K562 (cell line): ENCODE results near the gene NAA40. TPM values are rescaled to one million over a fixed set of nuclear protein-coding genes. Genes with fewer than 3 reads are reported as not detected.

Source experiments
- ATAC-seq: fragments of 200-7000 bp; cut with Tn5 transposase; 3 replicates; pipeline ENCODE4 v1.9.1; 2020; ENCODE audit warnings: moderate library complexity
- BruUV-seq: library from RNA; stranded (reverse); fragments of 400-500 nt; replicated peaks from 2 replicates; lab custom pipeline; 2021; lab: Mats Ljungman, UMichigan
- CTCF ChIA-PET: fragments of 300-600 bp; formaldehyde crosslinking; extraction: SDS; loops from one replicate; lab custom pipeline; 2021; ENCODE audit warnings: low intra/inter-chr PET ratio; lab: Yijun Ruan, JAX
- POLR2A ChIA-PET: fragments of 300-600, 350-650 bp; sonication (Branson Sonifier 250); formaldehyde crosslinking; extraction: SDS; loops from one replicate; lab custom pipeline; 2021; ENCODE audit warnings: antibody characterized with exemption, inconsistent platforms; lab: Yijun Ruan, JAX
- DNase-seq, 4 experiments: peaks; one replicate each; pipeline versions ENCODE4 v3.0.0 to v3.0.0-alpha.2; 2011 to 2018; ENCODE audit warnings: low spot score in 3 of 4, mixed read lengths in 3 of 4; ENCODE audit errors: extremely low read depth in 1 of 4
- FAIRE-seq: peaks from 2 replicates; lab custom pipeline; 2011; peaks lifted over from hg19 to GRCh38; lab: Jason Lieb, UNC
- H2AFZ ChIP-seq: 2 replicates; pipeline ENCODE4 v1.6.0; 2011; ENCODE audit warnings: low read depth, low read length, control low read depth, inconsistent platforms
- H3K27ac ChIP-seq: fragments of 200-600 bp; 3 replicates; pipeline ENCODE4 v1.8.0; 2011; ENCODE audit warnings: low read depth, mild to moderate bottlenecking, control low read depth, inconsistent platforms, low read length, moderate library complexity, mixed read lengths; ENCODE audit errors: extremely low read depth
- H3K27me3 ChIP-seq, 2 experiments: fragments of 300-600 bp in 1 of 2; 2 replicates in 1 of 2; 3 replicates in 1 of 2; pipeline versions ENCODE4 v1.6.0 to v1.8.0; 2011; ENCODE audit warnings: inconsistent platforms in 2 of 2, low read length in 2 of 2, mild to moderate bottlenecking in 1 of 2, mixed read lengths in 1 of 2, moderate library complexity in 1 of 2; ENCODE audit not compliant: control insufficient read depth in 2 of 2, insufficient read depth in 2 of 2
- H3K36me3 ChIP-seq: fragments of 300-600 bp; 3 replicates; pipeline ENCODE4 v1.8.0; 2011; ENCODE audit warnings: mild to moderate bottlenecking, low read length, inconsistent platforms; ENCODE audit not compliant: control insufficient read depth, insufficient read depth
- H3K4me1 ChIP-seq, 2 experiments: fragments of 200-600 bp in 1 of 2; replicated peaks in 1 of 2; 2 replicates in 1 of 2; 3 replicates in 1 of 2; pipeline versions ENCODE4 v1.5.1 to v1.8.0; 2011; ENCODE audit warnings: inconsistent platforms in 2 of 2, low read length in 2 of 2, mild to moderate bottlenecking in 1 of 2, mixed read lengths in 1 of 2, moderate library complexity in 1 of 2; ENCODE audit not compliant: control insufficient read depth in 2 of 2, insufficient read depth in 2 of 2
- H3K4me2 ChIP-seq: 2 replicates; pipeline ENCODE4 v1.6.1; 2011; ENCODE audit warnings: low read length, control low read depth, inconsistent platforms, mixed read lengths; ENCODE audit not compliant: insufficient read depth
- H3K4me3 ChIP-seq: fragments of 200-600 bp; sonication (generic), shearing (Covaris generic); 2 replicates; pipeline ENCODE4 v1.5.1; 2016; ENCODE audit warnings: control low read depth, inconsistent platforms
- H3K79me2 ChIP-seq: fragments of 200-600 bp; 3 replicates; pipeline ENCODE4 v1.8.0; 2011; ENCODE audit warnings: low read length, inconsistent platforms; ENCODE audit not compliant: control insufficient read depth, insufficient read depth
- H3K9ac ChIP-seq, 2 experiments: 2 replicates each; pipeline versions ENCODE4 v1.6.0 to v1.6.1; 2011; ENCODE audit warnings: low read depth in 2 of 2, low read length in 2 of 2, control low read depth in 1 of 2, inconsistent platforms in 1 of 2, mild to moderate bottlenecking in 1 of 2, mixed read lengths in 1 of 2; ENCODE audit not compliant: insufficient read depth in 1 of 2
- H3K9me1 ChIP-seq: one replicate; pipeline ENCODE4 v1.6.0; 2011; ENCODE audit warnings: inconsistent platforms, mild to moderate bottlenecking, low read length, moderate library complexity; ENCODE audit not compliant: control insufficient read depth, insufficient read depth
- H3K9me3 ChIP-seq: replicated peaks from 2 replicates; pipeline ENCODE4 v1.5.1; 2011; ENCODE audit warnings: low read depth, low read length, inconsistent platforms; ENCODE audit not compliant: control insufficient read depth, insufficient read depth
- H4K20me1 ChIP-seq: replicated peaks from 2 replicates; pipeline ENCODE4 v1.6.1; 2011; ENCODE audit warnings: low read length, inconsistent platforms, mixed read lengths; ENCODE audit not compliant: control insufficient read depth, insufficient read depth
- ARID2 ChIP-seq: fragments of 450-650 bp; IDR thresholded peaks from 2 replicates; pipeline ENCODE4 v1.6.1; 2017; ENCODE audit warnings: antibody characterized with exemption, mild to moderate bottlenecking
- CREB3 ChIP-seq: fragments of 450-650 bp; conservative IDR thresholded peaks from 2 replicates; pipeline ENCODE4 v1.6.1; 2016; ENCODE audit warnings: missing genetic modification characterization, low read depth, mild to moderate bottlenecking, missing compliant biosample characterization, moderate library complexity
- EWSR1 ChIP-seq: fragments of 450-650 bp; IDR thresholded peaks from 2 replicates; pipeline ENCODE4 v1.6.1; 2018; ENCODE audit warnings: borderline replicate concordance, mild to moderate bottlenecking, low read depth, moderate library complexity; ENCODE audit not compliant: partially characterized antibody
- MLLT1 ChIP-seq, 2 experiments: fragments of 450-650 bp; IDR thresholded peaks; 2 replicates each; pipeline ENCODE4 v1.6.1; 2016
- ZNF592 ChIP-seq: fragments of 450-650 bp; IDR thresholded peaks from 2 replicates; pipeline ENCODE4 v1.6.1; 2017; ENCODE audit warnings: antibody characterized with exemption, mild to moderate bottlenecking
- WGBS: fragments of 100-300 bp; shearing (Covaris generic); methylation state at CpG from one replicate; pipeline ENCODE4 v1.1.6; 2016; ENCODE audit warnings: low coverage, mixed read lengths; ENCODE audit not compliant: insufficient coverage; ENCODE audit errors: missing lambda C conversion rate; 5-methylcytosine and 5-hydroxymethylcytosine counted together
- in situ Hi-C: fragments of 300-500 bp; cut with MboI; formaldehyde crosslinking; loops from 4 replicates; pipeline ENCODE4 v1.15.0; 2018; ENCODE audit warnings: inconsistent platforms, mixed read lengths
- intact Hi-C: fragments of 100-400 bp; cut with micrococcal nuclease; formaldehyde crosslinking; loops from 2 replicates; pipeline ENCODE4 v1.14.2; 2022
- polyA plus RNA-seq, 8 experiments: library from polyadenylated mRNA; depleted of rRNA in 4 of 8; stranded (reverse) in 5 of 8; unstranded in 3 of 8; fragments of >200 nt; fragmentation: Nextera tagmentation in 2 of 8; fragmentation: Illumina TruSeq in 1 of 8; extraction: Ambion mirVana in 2 of 8; extraction: Trizol in 1 of 8; gene quantifications; 2 replicates each; pipeline versions ENCODE4 v1.2.1 to v1.2.3, GENCODE V29; 2011 to 2014; ENCODE audit warnings: inconsistent platforms in 1 of 8, missing spikeins in 1 of 8
- total RNA-seq, 7 experiments: library from RNA; depleted of rRNA in 6 of 7; stranded (reverse); fragments of >200 nt in 6 of 7; fragmentation: Illumina TruSeq in 2 of 7; extraction: Trizol in 2 of 7; gene quantifications; 2 replicates each; pipeline versions ENCODE4 v1.2.1 to v1.2.3, GENCODE V29; 2011 to 2021; ENCODE audit warnings: low replicate concordance in 1 of 7

NAA40 gene
- total and polyA plus RNA-seq, 9 of the 15 experiments (the other 6 are each of a cell fraction or from before 2014, with no cell fraction given): 6.2 to 39.0 (median 23.1) TPM

- Histone ChIP-seq H3K9me3 (no peaks in the 10 kb centered on the region), H3K9me1 (peaks cover 4% of the 10 kb centered on the region), H3K4me1 (peaks cover 38 to 46% of the 10 kb centered on the region in 2 experiments), H3K79me2 (peaks cover 55% of the 10 kb centered on the region), H3K4me3 (no peak overlapping the region), H3K4me2 (peak overlapping the region; percentile 24; the same call in 1 of the 2 replicates), H3K27me3 (no peaks in the 10 kb centered on the region), H3K27ac (no peak overlapping the region; the same call in 2 of the 3 replicates), H3K36me3 (peaks cover 78% of the 10 kb centered on the region), H3K9ac (peak overlapping the region in 1 of 2 experiments; percentile 71; a peak in 2 of 4 replicates), H4K20me1 (peaks cover 15% of the 10 kb centered on the region; the same call in 1 of the 2 replicates), H2AFZ (no peak overlapping the region)
- POLR2A ChIA-PET: interaction anchor here (0.6 to 3.4 kb wide), 6 partner anchors 10 to 380 kb away, joined by 3 to 14 read pairs (median 3); no protein-coding TSS in a partner anchor
- WGBS: 47% methylated on average over 8 of the region's 8 CpGs
- in situ Hi-C loops: loop anchor here (10.0 kb wide), 1 partner anchor 110 kb away; the partner anchor contains the start of gene MARK2
- DNase-seq (no peak), ATAC-seq (peak; percentile 48), FAIRE-seq (no peak)
- CTCF ChIA-PET: interaction anchor here (0.6 to 2.0 kb wide), 3 partner anchors 104 to 208 kb away, joined by 3 to 21 read pairs (median 3); no protein-coding TSS in a partner anchor
- intact Hi-C loops: loop anchor here (1.0 kb wide), 1 partner anchor 108 kb away; no protein-coding TSS in a partner anchor
- no TSS peak for BruUV-seq
- TF ChIP-seq ARID2 (no peak), EWSR1 (no peak), ZNF592 (peak; percentile 65), MLLT1 (IDR thresholded peaks at IDR 0.05) (no peak), CREB3 (tag) (0 out of 2 replicates have a peak, but pooled peaks have one; percentile 25)
These were observed 6.2 kb downstream of the NAA40 start for GRCh38 chr11:63944987-63945386.
